ENCODE data around the gene GOLT1B.

GOLT1B gene

DNA sequence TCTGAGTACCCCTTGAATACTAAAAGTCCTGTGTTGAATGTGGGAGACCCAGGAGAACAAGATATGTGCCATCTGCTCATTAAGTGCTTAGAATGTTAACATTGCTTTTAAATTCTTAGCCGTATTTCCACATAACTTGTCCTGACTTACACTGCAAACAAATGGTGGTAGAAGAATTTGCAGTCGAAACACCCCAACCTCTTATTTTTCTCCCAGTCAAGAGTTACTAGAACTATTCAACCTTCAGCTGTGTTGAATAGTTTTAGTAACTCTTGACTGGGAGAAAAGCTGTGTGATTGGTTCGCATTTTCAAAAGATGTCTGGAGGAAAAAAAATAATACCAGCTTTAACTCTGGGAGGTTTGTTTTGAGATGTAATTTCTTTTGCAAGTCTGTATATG, 16.9 kb downstream of the GOLT1B start:
- no peaks in the 10 kb centered on the region for H3K9me3 ChIP-seq (ENCODE audit: insufficient read depth, low read length)
- H3F3A ChIP-seq (ENCODE audit: insufficient read depth), result no peaks in the 10 kb centered on the region; the same call in 1 of the 2 replicates
- H3K27ac ChIP-seq (ENCODE audit: low read depth, low read length), result no peak overlapping the region
- H4K20me1 ChIP-seq (ENCODE audit: low read depth, low read length), result no peaks in the 10 kb centered on the region; the same call in 1 of the 2 replicates
- H2AFZ ChIP-seq (ENCODE audit: low read depth, low read length, severe bottlenecking), result no peak overlapping the region
- TF ChIP-seq, protein P1, sequence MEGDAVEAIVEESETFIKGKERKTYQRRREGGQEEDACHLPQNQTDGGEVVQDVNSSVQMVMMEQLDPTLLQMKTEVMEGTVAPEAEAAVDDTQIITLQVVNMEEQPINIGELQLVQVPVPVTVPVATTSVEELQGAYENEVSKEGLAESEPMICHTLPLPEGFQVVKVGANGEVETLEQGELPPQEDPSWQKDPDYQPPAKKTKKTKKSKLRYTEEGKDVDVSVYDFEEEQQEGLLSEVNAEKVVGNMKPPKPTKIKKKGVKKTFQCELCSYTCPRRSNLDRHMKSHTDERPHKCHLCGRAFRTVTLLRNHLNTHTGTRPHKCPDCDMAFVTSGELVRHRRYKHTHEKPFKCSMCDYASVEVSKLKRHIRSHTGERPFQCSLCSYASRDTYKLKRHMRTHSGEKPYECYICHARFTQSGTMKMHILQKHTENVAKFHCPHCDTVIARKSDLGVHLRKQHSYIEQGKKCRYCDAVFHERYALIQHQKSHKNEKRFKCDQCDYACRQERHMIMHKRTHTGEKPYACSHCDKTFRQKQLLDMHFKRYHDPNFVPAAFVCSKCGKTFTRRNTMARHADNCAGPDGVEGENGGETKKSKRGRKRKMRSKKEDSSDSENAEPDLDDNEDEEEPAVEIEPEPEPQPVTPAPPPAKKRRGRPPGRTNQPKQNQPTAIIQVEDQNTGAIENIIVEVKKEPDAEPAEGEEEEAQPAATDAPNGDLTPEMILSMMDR (IDR thresholded peaks at IDR 0.05; ENCODE audit: insufficient read depth, low read length, poor library complexity, severe bottlenecking), result no peak
- TF ChIP-seq EZH2phosphoT487 (conservative IDR thresholded peaks at IDR 0.05; ENCODE audit: low read length), result no peak
- no peaks in the 10 kb centered on the region for H3K9me2 ChIP-seq (replicated peaks; ENCODE audit: insufficient read depth, low read length)
- H3K9ac ChIP-seq (ENCODE audit: low read length), result no peak overlapping the region
- H3K79me2 ChIP-seq (ENCODE audit: insufficient read depth, low read length), result no peaks in the 10 kb centered on the region
- no peak overlapping the region for H3K4me2 ChIP-seq (ENCODE audit: low read depth, low read length, poor library complexity, severe bottlenecking)
- H3K36me3 ChIP-seq (ENCODE audit: low read length), result peaks cover 25% of the 10 kb centered on the region; the same call in 1 of the 2 replicates
- H3K4me3 ChIP-seq (ENCODE audit: insufficient read depth, low read length, poor library complexity, severe bottlenecking), result no peak overlapping the region
- H3K27me3 ChIP-seq (ENCODE audit: low read length), result no peaks in the 10 kb centered on the region

DNA sequence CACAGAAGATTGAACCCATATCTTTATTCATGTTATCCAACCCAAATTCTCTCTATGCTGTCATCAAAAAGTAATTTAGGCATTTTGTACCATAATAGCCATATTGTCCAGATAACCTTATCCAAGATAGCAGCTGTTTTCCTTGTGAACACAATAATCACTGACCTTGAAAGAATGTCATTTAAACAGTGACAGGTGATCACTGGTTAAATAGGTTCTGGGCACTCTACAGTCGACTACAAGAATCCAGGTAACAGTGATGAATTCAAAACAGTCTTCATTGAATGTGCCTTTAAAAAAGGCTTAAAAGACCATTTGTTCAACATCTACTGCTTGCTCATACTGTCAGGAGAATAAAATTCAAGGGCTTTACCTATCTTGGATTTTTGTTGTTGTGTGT, 20.0 kb downstream of the GOLT1B start:
- no peaks in the 10 kb centered on the region for H3K9me3 ChIP-seq (ENCODE audit: insufficient read depth, low read length)
- no peak overlapping the region for H2AFZ ChIP-seq (ENCODE audit: low read depth, low read length, severe bottlenecking)
- no peaks in the 10 kb centered on the region for H3K9me2 ChIP-seq (replicated peaks; ENCODE audit: insufficient read depth, low read length)
- H3K4me2 ChIP-seq (ENCODE audit: low read depth, low read length, poor library complexity, severe bottlenecking), result no peak overlapping the region
- no peaks in the 10 kb centered on the region for H4K20me1 ChIP-seq (ENCODE audit: low read depth, low read length)
- TF ChIP-seq EZH2phosphoT487 (conservative IDR thresholded peaks at IDR 0.05; ENCODE audit: low read length), result no peak
- H3K27me3 ChIP-seq (ENCODE audit: low read length), result no peaks in the 10 kb centered on the region
- no peaks in the 10 kb centered on the region for H3F3A ChIP-seq (ENCODE audit: insufficient read depth)
- H3K36me3 ChIP-seq (ENCODE audit: low read length), result peaks cover 3% of the 10 kb centered on the region; the same call in 1 of the 2 replicates
- H3K9ac ChIP-seq (ENCODE audit: low read length), result no peak overlapping the region
- no peak overlapping the region for H3K27ac ChIP-seq (ENCODE audit: low read depth, low read length)
- H3K4me3 ChIP-seq (ENCODE audit: insufficient read depth, low read length, poor library complexity, severe bottlenecking), result no peak overlapping the region
- no peaks in the 10 kb centered on the region for H3K79me2 ChIP-seq (ENCODE audit: insufficient read depth, low read length)

DNA sequence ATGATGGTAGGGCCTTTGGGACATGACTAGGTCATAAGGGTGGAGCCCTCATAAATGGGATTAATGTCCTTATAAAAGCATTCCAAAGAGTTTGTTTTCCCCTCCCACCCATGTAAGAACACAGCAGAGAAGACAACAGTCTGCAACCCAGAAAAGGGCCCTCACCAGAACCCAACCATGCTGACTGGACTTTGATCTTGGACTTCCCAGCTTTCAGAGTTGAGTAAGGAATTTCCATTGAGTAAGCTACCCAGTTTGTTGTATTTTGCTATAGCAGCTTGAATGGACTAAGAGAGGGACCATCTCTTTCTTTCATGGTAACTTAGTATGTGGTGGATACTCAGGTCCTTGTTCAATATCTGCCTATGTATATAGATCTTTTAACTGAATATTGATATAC, 21.6 kb downstream of the GOLT1B start:
- H3K4me3 ChIP-seq (ENCODE audit: insufficient read depth, low read length, poor library complexity, severe bottlenecking), result no peak overlapping the region

DNA sequence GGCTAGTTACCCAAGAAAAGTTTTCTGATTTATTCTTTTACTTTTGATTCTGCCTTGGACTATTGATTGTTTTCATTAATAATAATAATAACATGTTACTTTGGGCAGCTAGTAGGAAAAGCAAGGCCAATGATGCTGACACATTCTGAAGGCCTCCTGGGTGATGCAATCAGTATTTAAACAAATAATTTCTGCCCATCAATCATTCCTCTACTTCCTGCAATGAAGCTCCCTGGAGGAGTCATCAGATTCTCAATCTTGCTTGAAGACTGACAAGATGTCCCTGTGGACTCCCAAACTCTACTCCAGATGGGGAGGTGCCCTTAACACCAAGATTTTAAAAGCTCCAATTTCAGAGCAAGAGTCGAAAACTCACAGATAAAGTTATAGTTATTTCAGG, 24.5 kb downstream of the GOLT1B start, which contains the start of gene SPX:
TSS of gene SPX (plus strand) at position 244 of the 400 bp plus-strand sequence. CDS start 177 bp downstream, outside the sequence.
- Histone ChIP-seq H3K36me3 (ENCODE audit: low read length) (no peaks in the 10 kb centered on the region), H3K79me2 (ENCODE audit: insufficient read depth, low read length) (no peaks in the 10 kb centered on the region), H3K27me3 (ENCODE audit: low read length) (no peaks in the 10 kb centered on the region), H3K9me2 (replicated peaks; ENCODE audit: insufficient read depth, low read length) (no peaks in the 10 kb centered on the region), H3K4me3 (ENCODE audit: insufficient read depth, low read length, poor library complexity, severe bottlenecking) (no peak within 1 kb of the TSS), H3K4me2 (ENCODE audit: low read depth, low read length, poor library complexity, severe bottlenecking) (no peak within 1 kb of the TSS), H3K9ac (ENCODE audit: low read length) (no peak within 1 kb of the TSS), H3F3A (ENCODE audit: insufficient read depth) (no peaks in the 10 kb centered on the region), H3K27ac (ENCODE audit: low read depth, low read length) (no peak within 1 kb of the TSS), H3K9me3 (ENCODE audit: insufficient read depth, low read length) (no peaks in the 10 kb centered on the region), H2AFZ (ENCODE audit: low read depth, low read length, severe bottlenecking) (no peak within 1 kb of the TSS), H4K20me1 (ENCODE audit: low read depth, low read length) (no peaks in the 10 kb centered on the region)
- TF ChIP-seq, protein P1 (IDR thresholded peaks at IDR 0.05; ENCODE audit: insufficient read depth, low read length, poor library complexity, severe bottlenecking), result no peak
- TF ChIP-seq EZH2phosphoT487 (conservative IDR thresholded peaks at IDR 0.05; ENCODE audit: low read length), result no peak

More for the DNA sequence above, 21.6 kb downstream of the GOLT1B start:
- Histone ChIP-seq H3K27me3 (ENCODE audit: low read length) (no peaks in the 10 kb centered on the region), H2AFZ (ENCODE audit: low read depth, low read length, severe bottlenecking) (no peak overlapping the region), H3K9ac (ENCODE audit: low read length) (no peak overlapping the region), H3K9me2 (replicated peaks; ENCODE audit: insufficient read depth, low read length) (no peaks in the 10 kb centered on the region), H3F3A (ENCODE audit: insufficient read depth) (no peaks in the 10 kb centered on the region), H3K79me2 (ENCODE audit: insufficient read depth, low read length) (no peaks in the 10 kb centered on the region), H3K27ac (ENCODE audit: low read depth, low read length) (no peak overlapping the region), H4K20me1 (ENCODE audit: low read depth, low read length) (no peaks in the 10 kb centered on the region), H3K4me2 (ENCODE audit: low read depth, low read length, poor library complexity, severe bottlenecking) (no peak overlapping the region), H3K9me3 (ENCODE audit: insufficient read depth, low read length) (no peaks in the 10 kb centered on the region), H3K36me3 (ENCODE audit: low read length) (no peaks in the 10 kb centered on the region)
- no peak for TF ChIP-seq EZH2phosphoT487 (conservative IDR thresholded peaks at IDR 0.05; ENCODE audit: low read length)
- TF ChIP-seq, protein P1 (IDR thresholded peaks at IDR 0.05; ENCODE audit: insufficient read depth, low read length, poor library complexity, severe bottlenecking), result no peak
